HG03565 (cell line): Measurements from ENCODE around the gene NPPA.

Source experiments
- ATAC-seq: cut with Tn5 transposase; IDR thresholded peaks from one replicate; pipeline ENCODE4 v1.9.1; 2021; ENCODE audit warnings: mild to moderate bottlenecking, moderate library complexity; ENCODE audit not compliant: unreplicated experiment

NPPA gene

DNA sequence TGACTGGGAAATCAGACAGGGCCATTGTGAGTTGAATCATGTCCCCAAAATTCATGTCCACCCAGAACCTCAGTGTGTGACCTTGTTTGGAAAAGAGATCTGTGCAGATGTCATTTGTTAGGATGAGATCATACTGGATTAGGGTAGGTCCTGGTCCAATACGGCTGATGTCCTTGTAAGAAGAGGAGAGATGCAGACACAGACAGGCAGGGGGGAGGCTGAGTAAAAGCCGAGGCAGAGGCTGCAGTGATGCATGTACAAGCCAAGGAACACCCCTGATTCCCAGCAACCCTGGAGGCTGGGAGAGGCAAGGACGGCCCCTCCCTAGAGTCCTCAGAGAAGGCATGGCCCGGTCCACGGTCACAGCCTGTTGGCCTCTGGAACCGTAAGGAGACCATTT, 27.0 kb upstream of the NPPA start:
- ATAC-seq, result no peak

DNA sequence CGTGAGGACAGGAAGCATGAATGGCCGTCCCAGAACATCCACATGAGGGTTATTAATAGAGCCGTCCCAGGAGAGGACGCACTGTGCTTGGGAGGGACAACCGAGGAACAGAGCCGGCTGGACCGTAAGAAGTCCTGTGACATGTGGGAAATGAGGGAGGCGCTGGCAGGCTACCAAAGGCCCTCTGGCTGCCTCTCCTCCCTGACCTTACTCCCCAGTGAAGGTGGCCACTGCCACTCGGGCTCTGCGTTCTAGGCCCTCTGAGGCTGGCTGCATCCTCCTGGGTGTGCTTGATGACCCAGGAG, 26.6 kb upstream of the NPPA start:
- ATAC-seq, result no peak

GRCh38 chr1:11873395-11874257, 26.0 kb upstream of the NPPA start:
- no peak for ATAC-seq

GRCh38 chr1:11872545-11872944, 25.0 kb upstream of the NPPA start:
- ATAC-seq, result no peak

- no peak for ATAC-seq
Observed at GRCh38 chr1:11869650-11870207, 22.1 kb upstream of the NPPA start.

- no peak for ATAC-seq
Observed at GRCh38 chr1:11869104-11869503, 21.5 kb upstream of the NPPA start.

GRCh38 chr1:11868331-11868980, 20.9 kb upstream of the NPPA start:
- no peak for ATAC-seq

DNA sequence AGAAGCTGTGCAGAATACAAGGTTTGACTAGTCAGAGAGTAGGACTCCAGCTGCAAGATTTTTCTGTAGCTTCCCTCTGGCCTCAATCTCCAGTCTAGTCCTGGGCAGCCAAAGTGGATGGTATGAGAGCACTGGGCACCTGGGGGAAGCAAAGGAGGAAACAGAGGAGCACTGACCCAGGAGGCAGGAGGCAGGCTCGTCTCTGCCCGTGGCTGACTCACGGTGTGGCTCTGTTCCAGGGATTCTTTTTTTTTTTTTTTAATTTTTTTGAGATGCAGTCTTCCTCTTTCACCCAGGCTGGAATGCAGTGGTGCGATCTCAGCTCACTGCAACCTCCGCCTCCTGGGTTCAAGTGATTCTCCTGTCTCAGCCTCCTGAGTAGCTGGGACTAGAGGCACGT, 15.3 kb upstream of the NPPA start:
- no peak for ATAC-seq

- no peak for ATAC-seq
Observed at GRCh38 chr1:11860587-11860986, 13.0 kb upstream of the NPPA start.

GRCh38 chr1:11860083-11860482, 12.5 kb upstream of the NPPA start:
- ATAC-seq, result no peak

GRCh38 chr1:11858968-11859871, 11.6 kb upstream of the NPPA start:
- ATAC-seq, result no peak

GRCh38 chr1:11858613-11858967, 11.0 kb upstream of the NPPA start, which contains the start of gene NPPB:
TSS of gene NPPB (minus strand) at chr1:11858945. CDS start at chr1:11858833, 112 bp downstream.
- ATAC-seq, result no peak

- ATAC-seq, result no peak
Observed at GRCh38 chr1:11858158-11858557, 10.6 kb upstream of the NPPA start.

DNA sequence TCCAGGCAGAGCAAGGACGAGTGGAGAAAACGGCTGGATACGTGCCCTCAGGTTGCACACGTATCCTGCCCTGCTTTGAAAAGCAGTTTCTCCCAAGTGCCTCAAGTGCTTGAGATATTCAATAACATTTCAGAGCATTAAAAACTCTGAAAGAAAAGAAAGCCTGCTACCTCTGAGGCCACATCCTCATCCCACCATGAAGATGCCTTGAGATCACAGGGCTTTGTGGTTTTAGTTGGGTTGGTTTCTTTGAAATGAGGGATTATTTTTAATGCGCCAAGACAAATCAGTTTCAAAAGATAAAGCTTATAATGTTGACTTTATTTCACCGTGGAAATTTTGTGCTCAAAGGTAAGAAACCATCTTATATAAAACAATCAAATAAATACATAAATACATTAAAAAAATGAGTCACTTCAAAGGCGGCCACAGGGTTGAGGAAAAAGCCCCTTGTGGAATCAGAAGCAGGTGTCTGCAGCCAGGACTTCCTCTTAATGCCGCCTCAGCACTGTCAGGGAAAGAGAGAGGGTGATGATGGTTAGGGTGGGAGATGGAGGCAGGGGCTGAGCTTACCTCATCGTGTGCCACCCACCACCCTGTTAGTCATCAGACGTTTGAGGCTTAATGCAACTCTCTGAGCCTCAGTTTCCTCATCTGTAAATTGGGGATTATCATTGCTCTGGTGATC, 9.7 kb upstream of the NPPA start:
- ATAC-seq, result no peak

GRCh38 chr1:11856698-11857097, 9.1 kb upstream of the NPPA start:
- no peak for ATAC-seq

DNA sequence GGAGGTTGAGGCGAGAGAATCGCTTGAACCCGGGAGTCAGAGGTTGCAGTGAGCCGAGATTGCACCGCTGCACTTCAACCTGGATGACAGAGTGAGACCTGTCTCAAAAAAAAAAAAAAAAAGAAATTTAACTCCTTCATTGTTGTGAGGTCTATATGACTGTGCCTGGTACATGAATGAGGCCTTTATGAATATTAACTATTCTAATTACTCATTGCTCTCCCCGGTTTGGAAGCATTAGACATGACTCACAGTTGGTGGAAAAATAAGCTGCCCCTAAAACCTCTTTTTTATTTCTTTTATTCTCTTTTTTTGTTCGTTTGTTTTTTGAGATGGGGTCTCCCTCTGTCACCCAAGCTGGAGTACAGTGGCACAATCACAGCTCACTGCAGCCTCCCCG, 7.8 kb upstream of the NPPA start:
- no peak for ATAC-seq

DNA sequence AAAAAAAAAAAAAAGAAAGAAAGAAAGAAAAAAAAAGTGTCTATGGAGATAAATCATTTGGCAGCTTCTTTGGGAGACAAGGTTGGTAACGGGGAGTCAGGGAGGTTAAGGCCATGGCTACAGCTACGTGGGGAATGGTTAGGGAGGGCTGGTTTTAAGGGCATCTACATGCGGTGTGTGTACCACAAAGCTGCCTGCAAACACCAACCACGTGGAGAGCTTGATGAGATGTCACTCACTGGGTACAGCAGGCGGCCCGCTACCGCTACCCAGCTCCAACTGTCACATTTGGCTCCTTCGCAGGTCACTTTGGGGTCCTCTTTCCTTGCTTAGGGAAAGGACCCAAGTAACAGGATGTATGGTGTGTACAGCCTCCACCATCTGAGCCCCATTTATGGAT, 6.9 kb upstream of the NPPA start:
- ATAC-seq, result no peak

- no peak for ATAC-seq
Observed at GRCh38 chr1:11851180-11851579, 3.6 kb upstream of the NPPA start.

GRCh38 chr1:11850156-11850555, 2.6 kb upstream of the NPPA start:
- no peak for ATAC-seq

- ATAC-seq, result no peak
Observed at GRCh38 chr1:11848373-11848700, 754 bp upstream of the NPPA start.
